ENCODE measurements around the gene PIRT.

The PIRT gene

GRCh38 chr17:10812674-10813073, 25.2 kb downstream of the PIRT start:
- no peak for DNase-seq (ENCODE audit: extremely low spot score)
- no peak for TF ChIP-seq CTCF (IDR thresholded peaks at IDR 0.05; ENCODE audit: control extremely low read depth, extremely low read depth, low read depth, missing control alignments)
- POLR2A ChIA-PET: no interaction called here
- CTCF ChIA-PET: interaction anchor here (1.3 kb wide), 2 partner anchors 13 to 39 kb away, joined by 3 read pairs; no protein-coding TSS in a partner anchor

GRCh38 chr17:10809605-10810004, 28.3 kb downstream of the PIRT start:
- no peak for DNase-seq (ENCODE audit: extremely low spot score)
- CTCF ChIA-PET: no interaction called here
- no peak for TF ChIP-seq CTCF (IDR thresholded peaks at IDR 0.05; ENCODE audit: control extremely low read depth, extremely low read depth, low read depth, missing control alignments)
- POLR2A ChIA-PET: no interaction called here

- CTCF ChIA-PET: interaction anchor here (1.3 kb wide), 2 partner anchors 26 to 35 kb away, joined by 3 read pairs; no protein-coding TSS in a partner anchor
- DNase-seq (ENCODE audit: extremely low spot score): no peak
- TF ChIP-seq CTCF (IDR thresholded peaks at IDR 0.05; ENCODE audit: control extremely low read depth, extremely low read depth, low read depth, missing control alignments): no peak
- POLR2A ChIA-PET: no interaction called here
Observed at GRCh38 chr17:10807704-10808128, 30.2 kb downstream of the PIRT start.

- TF ChIP-seq CTCF (IDR thresholded peaks at IDR 0.05; ENCODE audit: control extremely low read depth, extremely low read depth, low read depth, missing control alignments): no peak
- POLR2A ChIA-PET: no interaction called here
- CTCF ChIA-PET: interaction anchor here (1.3 kb wide), 1 partner anchor 34 kb away, joined by 3 read pairs; no protein-coding TSS in a partner anchor
- DNase-seq (ENCODE audit: extremely low spot score): no peak
Observed at GRCh38 chr17:10806545-10807262, 31.2 kb downstream of the PIRT start.

GRCh38 chr17:10805911-10806310, 32.0 kb downstream of the PIRT start:
- CTCF ChIA-PET: no interaction called here
- no peak for TF ChIP-seq CTCF (IDR thresholded peaks at IDR 0.05; ENCODE audit: control extremely low read depth, extremely low read depth, low read depth, missing control alignments)

GRCh38 chr17:10804546-10804945, 33.3 kb downstream of the PIRT start:
- ChIA-PET CTCF (no interaction called here), POLR2A (no interaction called here)
- TF ChIP-seq CTCF (IDR thresholded peaks at IDR 0.05; ENCODE audit: control extremely low read depth, extremely low read depth, low read depth, missing control alignments): no peak
- DNase-seq (ENCODE audit: extremely low spot score): no peak

More at GRCh38 chr17:10805911-10806310, 32.0 kb downstream of the PIRT start:
- no peak for DNase-seq (ENCODE audit: extremely low spot score)
- POLR2A ChIA-PET: no interaction called here

Data from GM10248 (cell line).